K562 (cell line): ENCODE measurements around the gene FGF9. TPM values are rescaled to one million over a fixed set of nuclear protein-coding genes. Genes with fewer than 3 reads are reported as not detected.

Experiments used
- ATAC-seq: fragments of 200-7000 bp; cut with Tn5 transposase; 3 replicates; pipeline ENCODE4 v1.9.1; 2020; ENCODE audit warnings: moderate library complexity
- BruUV-seq: library from RNA; stranded (reverse); fragments of 400-500 nt; replicated peaks from 2 replicates; lab custom pipeline; 2021; lab: Mats Ljungman, UMichigan
- CTCF ChIA-PET: fragments of 300-600 bp; formaldehyde crosslinking; extraction: SDS; loops from one replicate; lab custom pipeline; 2021; ENCODE audit warnings: low intra/inter-chr PET ratio; lab: Yijun Ruan, JAX
- POLR2A ChIA-PET: fragments of 300-600, 350-650 bp; sonication (Branson Sonifier 250); formaldehyde crosslinking; extraction: SDS; loops from one replicate; lab custom pipeline; 2021; ENCODE audit warnings: antibody characterized with exemption, inconsistent platforms; lab: Yijun Ruan, JAX
- DNase-seq, 4 experiments: peaks; one replicate each; pipeline versions ENCODE4 v3.0.0 to v3.0.0-alpha.2; 2011 to 2018; ENCODE audit warnings: low spot score in 3 of 4, mixed read lengths in 3 of 4; ENCODE audit errors: extremely low read depth in 1 of 4
- FAIRE-seq: peaks from 2 replicates; lab custom pipeline; 2011; peaks lifted over from hg19 to GRCh38; lab: Jason Lieb, UNC
- H2AFZ ChIP-seq: 2 replicates; pipeline ENCODE4 v1.6.0; 2011; ENCODE audit warnings: low read depth, low read length, control low read depth, inconsistent platforms
- H3K27ac ChIP-seq: fragments of 200-600 bp; 3 replicates; pipeline ENCODE4 v1.8.0; 2011; ENCODE audit warnings: low read depth, mild to moderate bottlenecking, control low read depth, inconsistent platforms, low read length, moderate library complexity, mixed read lengths; ENCODE audit errors: extremely low read depth
- H3K27me3 ChIP-seq, 2 experiments: fragments of 300-600 bp in 1 of 2; 2 replicates in 1 of 2; 3 replicates in 1 of 2; pipeline versions ENCODE4 v1.6.0 to v1.8.0; 2011; ENCODE audit warnings: inconsistent platforms in 2 of 2, low read length in 2 of 2, mild to moderate bottlenecking in 1 of 2, mixed read lengths in 1 of 2, moderate library complexity in 1 of 2; ENCODE audit not compliant: control insufficient read depth in 2 of 2, insufficient read depth in 2 of 2
- H3K36me3 ChIP-seq: fragments of 300-600 bp; 3 replicates; pipeline ENCODE4 v1.8.0; 2011; ENCODE audit warnings: mild to moderate bottlenecking, low read length, inconsistent platforms; ENCODE audit not compliant: control insufficient read depth, insufficient read depth
- H3K4me1 ChIP-seq, 2 experiments: fragments of 200-600 bp in 1 of 2; replicated peaks in 1 of 2; 2 replicates in 1 of 2; 3 replicates in 1 of 2; pipeline versions ENCODE4 v1.5.1 to v1.8.0; 2011; ENCODE audit warnings: inconsistent platforms in 2 of 2, low read length in 2 of 2, mild to moderate bottlenecking in 1 of 2, mixed read lengths in 1 of 2, moderate library complexity in 1 of 2; ENCODE audit not compliant: control insufficient read depth in 2 of 2, insufficient read depth in 2 of 2
- H3K4me2 ChIP-seq: 2 replicates; pipeline ENCODE4 v1.6.1; 2011; ENCODE audit warnings: low read length, control low read depth, inconsistent platforms, mixed read lengths; ENCODE audit not compliant: insufficient read depth
- H3K4me3 ChIP-seq: fragments of 200-600 bp; sonication (generic), shearing (Covaris generic); 2 replicates; pipeline ENCODE4 v1.5.1; 2016; ENCODE audit warnings: control low read depth, inconsistent platforms
- H3K79me2 ChIP-seq: fragments of 200-600 bp; 3 replicates; pipeline ENCODE4 v1.8.0; 2011; ENCODE audit warnings: low read length, inconsistent platforms; ENCODE audit not compliant: control insufficient read depth, insufficient read depth
- H3K9ac ChIP-seq, 2 experiments: 2 replicates each; pipeline versions ENCODE4 v1.6.0 to v1.6.1; 2011; ENCODE audit warnings: low read depth in 2 of 2, low read length in 2 of 2, control low read depth in 1 of 2, inconsistent platforms in 1 of 2, mild to moderate bottlenecking in 1 of 2, mixed read lengths in 1 of 2; ENCODE audit not compliant: insufficient read depth in 1 of 2
- H3K9me1 ChIP-seq: one replicate; pipeline ENCODE4 v1.6.0; 2011; ENCODE audit warnings: inconsistent platforms, mild to moderate bottlenecking, low read length, moderate library complexity; ENCODE audit not compliant: control insufficient read depth, insufficient read depth
- H3K9me3 ChIP-seq: replicated peaks from 2 replicates; pipeline ENCODE4 v1.5.1; 2011; ENCODE audit warnings: low read depth, low read length, inconsistent platforms; ENCODE audit not compliant: control insufficient read depth, insufficient read depth
- H4K20me1 ChIP-seq: replicated peaks from 2 replicates; pipeline ENCODE4 v1.6.1; 2011; ENCODE audit warnings: low read length, inconsistent platforms, mixed read lengths; ENCODE audit not compliant: control insufficient read depth, insufficient read depth
- ARNT ChIP-seq, 2 experiments: fragments of 450-650 bp; IDR thresholded peaks; 2 replicates each; pipeline ENCODE4 v1.6.1; 2016; ENCODE audit warnings: mild to moderate bottlenecking in 1 of 2
- CTCF ChIP-seq, 3 experiments: IDR thresholded peaks in 2 of 3; conservative IDR thresholded peaks in 1 of 3; 2 replicates each; pipeline ENCODE4 v1.5.1; 2011 to 2012; ENCODE audit warnings: low read length in 3 of 3, mild to moderate bottlenecking in 3 of 3, control low read depth in 2 of 3, improper control_type of control experiment in 1 of 3, inconsistent platforms in 1 of 3, low read depth in 1 of 3, mixed read lengths in 1 of 3, moderate library complexity in 1 of 3; ENCODE audit not compliant: insufficient read depth in 2 of 3
- RAD21 ChIP-seq, 2 experiments: fragments of 250-450 bp in 1 of 2; fragments of 450-650 bp in 1 of 2; sonication (Bioruptor Pico) in 1 of 2; formaldehyde crosslinking in 1 of 2; IDR thresholded peaks in 1 of 2; conservative IDR thresholded peaks in 1 of 2; 2 replicates each; pipeline versions ENCODE4 v1.4.0 to v1.8.0; 2020 to 2022; ENCODE audit warnings: mild to moderate bottlenecking in 2 of 2, moderate library complexity in 1 of 2
- WGBS: fragments of 100-300 bp; shearing (Covaris generic); methylation state at CpG from one replicate; pipeline ENCODE4 v1.1.6; 2016; ENCODE audit warnings: low coverage, mixed read lengths; ENCODE audit not compliant: insufficient coverage; ENCODE audit errors: missing lambda C conversion rate; 5-methylcytosine and 5-hydroxymethylcytosine counted together
- in situ Hi-C: fragments of 300-500 bp; cut with MboI; formaldehyde crosslinking; loops from 4 replicates; pipeline ENCODE4 v1.15.0; 2018; ENCODE audit warnings: inconsistent platforms, mixed read lengths
- intact Hi-C: fragments of 100-400 bp; cut with micrococcal nuclease; formaldehyde crosslinking; loops from 2 replicates; pipeline ENCODE4 v1.14.2; 2022
- polyA plus RNA-seq, 8 experiments: library from polyadenylated mRNA; depleted of rRNA in 4 of 8; stranded (reverse) in 5 of 8; unstranded in 3 of 8; fragments of >200 nt; fragmentation: Nextera tagmentation in 2 of 8; fragmentation: Illumina TruSeq in 1 of 8; extraction: Ambion mirVana in 2 of 8; extraction: Trizol in 1 of 8; gene quantifications; 2 replicates each; pipeline versions ENCODE4 v1.2.1 to v1.2.3, GENCODE V29; 2011 to 2014; ENCODE audit warnings: inconsistent platforms in 1 of 8, missing spikeins in 1 of 8
- total RNA-seq, 7 experiments: library from RNA; depleted of rRNA in 6 of 7; stranded (reverse); fragments of >200 nt in 6 of 7; fragmentation: Illumina TruSeq in 2 of 7; extraction: Trizol in 2 of 7; gene quantifications; 2 replicates each; pipeline versions ENCODE4 v1.2.1 to v1.2.3, GENCODE V29; 2011 to 2021; ENCODE audit warnings: low replicate concordance in 1 of 7

Gene FGF9
- total and polyA plus RNA-seq, 9 of the 15 experiments (the other 6 are each of a cell fraction or from before 2014, with no cell fraction given) = not detected

DNA sequence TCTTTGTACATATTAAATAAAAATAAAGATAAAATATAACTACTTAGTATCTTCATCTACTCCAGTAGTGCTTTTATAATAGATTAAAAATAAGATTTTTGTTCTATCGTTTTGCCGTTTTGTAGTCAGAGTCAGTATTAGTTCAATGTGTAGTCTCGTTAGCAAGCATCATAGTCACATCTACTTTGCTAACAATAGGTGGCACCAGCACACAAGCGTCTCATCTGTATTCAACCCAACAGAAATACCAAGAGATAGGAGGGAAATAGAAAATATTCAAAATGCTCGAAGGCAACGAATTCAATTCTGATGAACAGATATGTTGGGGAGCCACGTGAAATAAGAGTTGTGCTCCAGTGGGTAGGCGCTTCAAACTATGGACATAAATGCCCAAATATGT, 45.5 kb upstream of the FGF9 start:
- H3K4me2 ChIP-seq = no peak overlapping the region
- intact Hi-C loops (no loop called here), in situ Hi-C loops (loop anchor here (25.0 kb wide), 1 partner anchor 1162 kb away; no protein-coding TSS in a partner anchor)
- no peak overlapping the region for H3K27ac ChIP-seq
- H3K36me3 ChIP-seq = no peaks in the 10 kb centered on the region
- H4K20me1 ChIP-seq = no peaks in the 10 kb centered on the region
- no peaks in the 10 kb centered on the region for H3K4me1 ChIP-seq
- CTCF ChIA-PET = interaction anchor here (0.6 kb wide), 1 partner anchor 995 kb away, joined by 3 read pairs; no protein-coding TSS in a partner anchor
- H3K27me3 ChIP-seq = no peaks in the 10 kb centered on the region
- ATAC-seq (peak; percentile 84), DNase-seq (peak in 2 of 4 experiments; percentile 20 to 28), FAIRE-seq (peak; percentile 32)
- peak; percentile 28 to 54; a peak in 2 of 4 replicates for TF ChIP-seq RAD21 (CRISPR knock-in tag; conservative IDR thresholded peaks at IDR 0.05 in 1 of 2, IDR thresholded peaks at IDR 0.05 in 1 of 2)
- TF ChIP-seq ARNT (IDR thresholded peaks at IDR 0.05) = no peak
- peak; percentile 28 to 54 (median 32); a peak in 4 of 6 replicates for TF ChIP-seq CTCF (IDR thresholded peaks at IDR 0.05 in 2 of 3, conservative IDR thresholded peaks at IDR 0.05 in 1 of 3; ENCODE audit: insufficient read depth in 2 of 3, low read depth in 1 of 3, low read length in 3 of 3)
- POLR2A ChIA-PET = no interaction called here
- WGBS = 4% methylated on average over 8 of the region's 8 CpGs
- no peak overlapping the region for H2AFZ ChIP-seq
- no TSS peak for BruUV-seq
- H3K9me1 ChIP-seq = no peaks in the 10 kb centered on the region
- H3K4me3 ChIP-seq = no peak overlapping the region
- H3K79me2 ChIP-seq = no peaks in the 10 kb centered on the region
- H3K9ac ChIP-seq = no peak overlapping the region
- no peaks in the 10 kb centered on the region for H3K9me3 ChIP-seq
